K562 (cell line): Measurements from ENCODE around the gene ATG7.

ENCODE experiments used
- CBX2 ChIP-seq: fragments of 200-600 bp; sonication (generic); IDR thresholded peaks from one replicate; pipeline ENCODE4 v1.6.1; 2012; ENCODE audit warnings: mild to moderate bottlenecking, low read length, inconsistent platforms; ENCODE audit not compliant: insufficient read depth, poor library complexity, severe bottlenecking
- CHD2 ChIP-seq: IDR thresholded peaks from 2 replicates; pipeline ENCODE4 v1.6.1; 2011; ENCODE audit warnings: low read depth, low read length

DNA sequence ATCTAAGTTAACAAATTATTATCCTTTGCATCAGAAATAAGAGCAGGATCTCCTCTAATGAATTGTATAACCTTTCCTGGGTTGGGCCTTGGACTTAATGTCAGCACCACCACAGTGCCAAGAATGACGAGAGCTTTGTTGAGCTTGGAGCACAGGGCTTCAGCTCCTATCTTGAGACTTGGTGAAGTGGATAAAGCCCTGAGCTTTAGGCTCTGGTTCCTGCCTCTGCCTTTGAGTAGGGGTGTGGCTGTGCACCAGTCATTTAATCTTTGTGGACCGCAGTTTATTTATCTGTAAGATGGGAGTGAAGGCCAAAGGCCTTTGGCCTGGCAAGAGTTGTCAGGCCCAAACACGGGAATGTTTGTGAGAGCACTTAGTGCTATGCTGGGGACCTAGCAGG is 209.4 kb downstream of the ATG7 start:
- TF ChIP-seq CBX2 (no peak), CHD2 (no peak)
